SKM-1 (cell line): ENCODE results near the gene ATXN10.

Experiments used
- DNase-seq: peaks from one replicate; lab custom pipeline; 2025; ENCODE audit not compliant: unreplicated experiment; lab: John Stamatoyannopoulos, UW

Gene ATXN10

DNA sequence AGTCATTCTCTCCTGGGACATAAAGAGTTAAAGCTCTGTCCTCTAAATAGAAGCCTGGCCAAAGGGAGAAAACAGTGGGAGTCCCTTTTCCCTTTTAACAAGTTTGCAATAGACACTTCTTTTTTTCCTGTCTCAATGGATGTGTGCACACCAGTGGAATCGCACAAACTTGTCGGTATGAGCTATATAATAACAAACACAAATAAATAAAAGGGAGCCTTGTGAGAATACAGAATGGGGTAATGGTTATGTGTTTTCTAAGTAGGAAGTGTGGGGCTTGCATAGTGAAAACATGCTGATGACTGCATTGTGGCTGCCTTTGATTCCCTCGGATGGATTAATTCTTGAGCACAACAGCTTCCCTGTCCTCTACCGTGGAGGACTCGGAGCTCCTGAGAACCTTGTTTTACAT, 173.4 kb downstream of the ATXN10 start:
- DNase-seq: no peak

- DNase-seq: no peak
Measured at GRCh38 chr22:45846952-45847351, 175.3 kb downstream of the ATXN10 start.

GRCh38 chr22:45848904-45849303, 177.3 kb downstream of the ATXN10 start:
- DNase-seq: no peak

DNA sequence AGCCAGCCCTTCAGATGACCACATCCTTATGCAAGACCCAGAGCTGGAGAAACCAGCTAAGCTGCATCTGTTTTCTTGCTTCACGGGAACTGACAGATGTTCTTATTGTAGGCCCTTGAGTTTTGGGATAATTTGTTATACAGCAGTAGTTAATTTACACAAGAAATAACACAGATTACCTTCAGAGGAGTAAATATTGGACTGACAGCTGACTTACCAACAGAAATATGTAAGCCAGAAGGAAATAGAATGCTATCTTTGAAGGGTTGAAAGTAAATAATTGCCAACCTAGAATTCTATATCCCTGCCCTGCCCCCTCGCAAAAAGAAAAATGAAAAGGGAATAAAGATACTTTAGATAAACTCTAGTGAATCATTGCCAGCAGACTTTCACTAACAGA, 181.2 kb downstream of the ATXN10 start:
- DNase-seq: no peak

DNA sequence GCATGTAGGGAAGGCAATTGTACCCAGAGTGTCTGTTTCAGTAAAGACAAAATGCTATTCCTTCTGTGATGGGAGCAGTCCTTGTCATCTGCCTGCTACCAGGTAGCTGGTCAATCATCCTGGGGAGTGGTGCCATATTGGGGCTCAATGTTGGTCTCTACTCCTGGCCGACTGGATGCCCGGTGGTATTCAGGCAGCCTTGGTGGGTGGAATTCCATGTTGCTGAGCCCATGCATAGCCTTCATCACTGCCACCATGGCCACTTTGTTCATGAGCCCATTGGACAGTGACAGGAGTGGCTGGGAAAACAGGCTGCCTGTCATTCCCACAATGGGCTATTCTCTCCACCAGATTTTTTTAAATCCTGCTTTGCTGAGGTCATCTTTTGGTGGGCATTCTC, 184.3 kb downstream of the ATXN10 start:
- no peak for DNase-seq

GRCh38 chr22:45857519-45857918, 185.9 kb downstream of the ATXN10 start:
- no peak for DNase-seq

DNA sequence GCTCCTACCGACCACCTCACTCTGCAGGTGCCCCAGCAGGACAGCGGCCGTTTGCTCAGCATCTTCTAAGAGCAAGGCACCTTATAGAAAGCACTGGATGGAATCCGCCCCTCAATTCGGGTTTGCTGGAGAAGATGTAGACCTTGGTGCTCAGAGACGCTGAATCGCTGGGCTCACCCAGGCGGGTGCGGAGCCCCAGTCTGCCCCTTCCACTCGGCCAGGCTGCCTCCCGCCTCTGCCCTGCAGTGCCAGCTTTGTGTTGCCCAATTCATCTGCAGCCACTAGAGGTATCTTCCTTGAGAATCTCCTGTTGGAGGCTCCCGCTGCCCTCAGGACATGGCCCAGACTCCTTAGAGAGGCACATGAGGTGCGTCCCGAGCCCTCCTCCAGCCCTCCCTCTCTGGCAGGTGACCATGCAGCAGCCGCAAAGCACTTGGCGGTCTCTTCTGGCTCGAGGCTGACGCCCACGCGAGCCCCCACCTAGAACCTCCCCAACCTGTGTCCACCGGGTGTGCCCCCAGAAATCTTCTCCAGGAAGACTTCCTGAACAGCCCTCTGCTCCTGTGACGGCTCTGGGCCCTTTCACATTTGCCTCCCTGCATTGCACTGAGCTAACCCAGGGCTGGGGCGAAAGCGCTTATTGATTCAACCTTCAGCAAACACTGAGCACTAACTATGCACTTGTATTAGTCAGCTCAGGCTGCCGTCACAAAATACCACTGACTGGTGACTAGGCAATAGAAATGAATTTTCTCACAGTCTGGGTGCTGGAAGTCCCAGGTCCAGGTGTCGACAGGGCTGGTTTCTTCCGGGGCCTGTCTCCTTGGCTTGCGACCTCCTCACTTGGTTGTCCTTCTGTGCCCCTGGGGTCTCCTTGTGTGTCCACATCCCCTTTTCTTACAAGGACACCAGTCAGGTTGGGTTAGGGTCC, 187.9 kb downstream of the ATXN10 start:
- no peak for DNase-seq

DNA sequence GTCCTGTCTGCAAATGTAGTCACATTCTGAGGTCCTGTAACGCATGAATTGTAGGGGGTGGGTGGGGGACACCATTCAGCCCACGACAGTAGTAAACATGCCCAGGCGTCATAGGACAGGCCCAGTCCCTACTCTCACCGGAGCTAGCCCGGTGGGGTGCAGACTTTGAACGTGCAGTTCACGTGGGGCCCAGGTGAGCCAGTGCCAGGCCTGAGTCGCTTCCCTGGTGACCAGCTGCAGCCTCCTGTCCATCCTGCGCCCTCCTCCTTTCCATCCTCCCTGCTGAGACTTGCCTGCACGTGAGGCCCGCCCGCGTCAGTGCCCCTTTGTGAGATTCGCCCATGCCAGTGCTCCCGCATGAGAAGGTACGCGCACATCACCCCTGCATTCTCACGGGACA, 188.6 kb downstream of the ATXN10 start:
- no peak for DNase-seq

- DNase-seq: no peak
Measured at GRCh38 chr22:45861259-45861658, 189.6 kb downstream of the ATXN10 start.

GRCh38 chr22:45863981-45864751, 192.5 kb downstream of the ATXN10 start:
- DNase-seq: peak; percentile 7

- no peak for DNase-seq
Measured at GRCh38 chr22:45864959-45865476, 193.4 kb downstream of the ATXN10 start.

DNA sequence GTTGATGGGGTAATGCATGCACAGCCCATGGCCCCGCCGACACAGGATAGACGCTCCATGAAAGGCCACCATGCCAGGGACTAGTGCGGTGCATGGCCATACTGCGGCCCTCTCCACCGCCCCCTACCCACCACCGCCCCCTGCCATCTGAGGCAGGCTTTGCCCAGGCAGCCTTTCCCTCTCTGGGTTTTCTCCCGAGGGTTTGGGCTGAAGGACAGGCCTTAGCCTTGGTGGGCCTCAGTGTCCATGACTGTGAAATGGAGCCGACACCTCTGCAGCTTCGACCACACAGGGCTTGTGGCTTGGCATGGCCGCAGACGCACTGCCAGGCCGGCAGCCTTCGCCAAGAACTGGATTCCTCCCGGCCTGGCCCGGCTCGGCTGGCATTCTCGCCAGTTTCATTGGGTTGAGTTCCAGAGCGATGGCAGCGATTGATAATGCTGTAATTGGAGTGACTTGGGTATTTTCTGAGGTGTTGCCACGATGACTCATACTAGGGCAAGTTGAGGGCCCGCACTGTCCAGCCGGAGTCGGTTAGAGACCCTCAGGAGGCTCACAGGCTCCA, 194.0 kb downstream of the ATXN10 start:
- DNase-seq: no peak

GRCh38 chr22:45866126-45866645, 194.6 kb downstream of the ATXN10 start:
- no peak for DNase-seq

- DNase-seq: no peak
Measured at GRCh38 chr22:45866646-45867117, 195.0 kb downstream of the ATXN10 start.

GRCh38 chr22:45867118-45867905, 195.7 kb downstream of the ATXN10 start:
- no peak for DNase-seq

GRCh38 chr22:45867906-45868555, 196.4 kb downstream of the ATXN10 start:
- no peak for DNase-seq

DNA sequence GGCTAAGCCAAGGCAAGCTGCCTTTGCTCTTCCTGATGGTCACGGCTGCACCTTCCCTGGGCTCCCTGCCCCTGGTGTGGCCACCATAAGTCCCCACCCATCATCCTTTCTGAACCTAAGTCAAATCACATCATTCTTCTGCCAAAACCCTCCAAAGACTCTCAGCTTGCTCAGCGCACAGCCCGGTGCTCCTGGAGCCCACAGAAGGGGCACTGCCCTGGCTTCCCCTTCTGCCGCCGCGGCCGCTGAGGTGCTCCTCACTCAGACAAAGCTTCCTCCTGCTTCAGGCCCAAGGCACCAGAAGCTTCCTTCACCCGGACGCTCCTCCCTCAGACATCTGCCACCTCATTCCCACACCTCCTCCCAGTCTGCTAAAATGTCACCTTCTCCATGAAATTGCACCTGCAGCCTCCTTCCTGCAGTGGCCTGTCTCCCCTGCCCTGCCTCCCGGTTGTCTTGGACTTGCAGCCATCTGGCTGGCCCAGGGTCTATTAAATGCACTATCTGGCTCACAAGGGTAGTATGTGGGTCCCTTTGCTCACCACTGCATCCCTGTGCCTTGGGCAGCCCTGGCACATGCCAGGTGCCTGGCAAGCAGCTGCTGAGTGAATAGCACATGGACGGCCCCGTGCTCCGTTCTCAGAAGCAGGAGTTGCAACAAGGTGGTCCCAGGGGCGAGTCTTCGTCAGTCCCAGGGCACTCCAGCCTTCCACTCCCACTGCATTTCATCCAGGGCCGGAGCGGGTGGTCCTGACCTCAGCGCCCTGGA, 197.1 kb downstream of the ATXN10 start:
- no peak for DNase-seq

GRCh38 chr22:45869340-45869847, 197.8 kb downstream of the ATXN10 start:
- DNase-seq: no peak

DNA sequence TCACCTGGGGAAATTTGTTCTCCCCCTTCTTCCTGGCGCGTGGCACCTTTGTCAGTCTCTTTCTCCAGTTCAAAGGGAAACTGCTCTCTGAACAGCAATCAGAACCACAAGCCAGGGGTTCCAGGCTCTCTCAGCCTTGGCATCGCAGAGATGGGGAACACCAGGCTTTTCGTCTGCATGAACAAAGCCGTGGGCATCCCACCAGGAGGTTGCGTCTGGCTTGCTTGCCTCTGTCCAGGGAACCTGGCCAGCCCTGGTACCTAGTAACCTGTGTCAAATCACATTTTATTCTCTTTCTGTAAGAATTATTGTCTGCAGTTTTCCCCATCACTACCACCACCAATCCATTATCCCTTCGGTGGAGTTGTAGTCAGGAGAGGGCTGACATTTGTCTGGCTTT, 198.4 kb downstream of the ATXN10 start:
- no peak for DNase-seq
